Measurements from ENCODE around the gene TMSB4X.

The TMSB4X gene

DNA sequence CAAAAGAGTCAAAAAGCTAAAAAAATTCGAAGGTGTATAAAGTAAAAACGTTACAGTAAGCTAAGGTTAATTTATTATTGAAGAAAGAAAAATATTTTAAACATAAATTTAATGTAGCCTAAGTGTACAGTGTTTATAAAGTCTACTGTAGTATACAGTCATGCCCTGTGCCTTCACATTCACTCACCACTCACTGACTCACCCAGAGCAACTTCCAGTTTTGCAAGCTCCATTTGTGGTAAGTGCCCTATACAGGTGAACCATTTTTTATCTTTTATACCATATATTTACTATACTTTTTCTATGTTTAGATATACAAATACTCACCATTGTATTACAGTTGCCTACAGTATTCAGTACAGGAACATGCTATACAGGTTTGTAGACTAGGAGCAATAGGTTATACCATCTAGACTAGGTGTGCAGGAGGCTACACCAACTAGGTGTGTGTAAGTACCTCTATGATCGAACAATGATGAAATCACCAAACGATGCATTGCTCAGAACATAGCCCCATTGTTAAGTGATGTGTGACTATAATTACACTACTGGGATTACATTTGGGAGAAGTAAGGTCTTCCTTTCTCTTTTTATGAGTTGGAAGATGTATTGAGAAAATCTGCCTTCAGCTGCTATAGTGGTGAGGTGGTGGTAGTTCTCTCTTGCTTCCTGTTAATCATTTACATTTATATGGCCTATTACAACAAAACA lies 27.2 kb downstream of the TMSB4X start:
- Histone ChIP-seq H3K9ac (ENCODE audit: low read length) (no peak overlapping the region), H3K36me3 (ENCODE audit: insufficient read depth, low read length) (no peaks in the 10 kb centered on the region), H3K9me3 (ENCODE audit: low read length) (no peaks in the 10 kb centered on the region), H3K4me3 (ENCODE audit: low read depth in 1 of 2, low read length in 2 of 2) (no peak overlapping the region), H3K4me1 (ENCODE audit: insufficient read depth, low read length) (peaks cover 2% of the 10 kb centered on the region), H3K27me3 (ENCODE audit: control insufficient read depth in 1 of 2, insufficient read depth in 2 of 2, low read length in 2 of 2) (no peaks in the 10 kb centered on the region), H3K27ac (ENCODE audit: low read depth, low read length) (no peak overlapping the region)

DNA sequence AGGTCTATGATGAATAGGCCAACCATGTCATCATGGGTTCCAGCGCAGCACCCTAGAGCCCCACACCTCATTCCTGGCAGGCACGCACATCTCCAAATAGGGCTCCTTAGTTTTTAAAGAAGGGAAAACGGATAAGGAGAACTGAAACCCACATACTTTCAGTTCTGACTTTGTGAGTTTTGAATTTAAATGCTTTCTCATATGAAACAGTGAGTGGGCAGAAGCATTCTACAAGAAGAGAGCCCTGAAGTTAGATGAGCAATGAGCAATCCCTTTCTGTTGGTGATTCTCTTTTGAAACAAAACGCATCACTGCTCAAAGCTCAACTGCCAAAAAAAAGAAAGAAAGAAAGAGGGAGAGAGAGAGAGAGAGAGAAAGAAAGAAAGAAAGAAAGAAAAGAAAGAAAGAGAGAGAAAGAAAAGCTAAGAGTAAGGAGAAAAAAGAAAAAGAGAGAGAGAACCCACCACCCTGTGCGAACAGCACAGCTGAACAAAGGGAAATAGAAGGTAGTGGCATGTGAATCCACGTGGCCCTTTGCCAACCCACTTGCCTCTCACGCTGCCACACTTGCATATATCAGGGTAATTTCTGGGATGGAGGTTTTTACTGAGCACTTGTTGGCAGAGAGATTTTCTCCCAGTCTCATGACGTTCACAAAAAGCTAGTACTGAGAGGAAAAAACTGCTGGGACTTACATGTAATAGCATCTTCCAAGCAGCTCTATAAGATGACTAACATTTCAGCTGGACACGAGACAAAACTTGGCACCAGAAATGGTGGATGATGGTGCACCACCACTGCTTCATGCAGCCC lies 31.0 kb downstream of the TMSB4X start:
- H3K9ac ChIP-seq (ENCODE audit: low read length) = no peak overlapping the region
- H3K36me3 ChIP-seq (ENCODE audit: insufficient read depth, low read length) = no peaks in the 10 kb centered on the region
- peaks cover 20% of the 10 kb centered on the region for H3K4me1 ChIP-seq (ENCODE audit: insufficient read depth, low read length)
- H3K9me3 ChIP-seq (ENCODE audit: low read length) = no peaks in the 10 kb centered on the region
- no peak overlapping the region for H3K27ac ChIP-seq (ENCODE audit: low read depth, low read length)
- no peak overlapping the region for H3K4me3 ChIP-seq (ENCODE audit: low read depth in 1 of 2, low read length in 2 of 2)
- no peaks in the 10 kb centered on the region for H3K27me3 ChIP-seq (ENCODE audit: control insufficient read depth in 1 of 2, insufficient read depth in 2 of 2, low read length in 2 of 2)

DNA sequence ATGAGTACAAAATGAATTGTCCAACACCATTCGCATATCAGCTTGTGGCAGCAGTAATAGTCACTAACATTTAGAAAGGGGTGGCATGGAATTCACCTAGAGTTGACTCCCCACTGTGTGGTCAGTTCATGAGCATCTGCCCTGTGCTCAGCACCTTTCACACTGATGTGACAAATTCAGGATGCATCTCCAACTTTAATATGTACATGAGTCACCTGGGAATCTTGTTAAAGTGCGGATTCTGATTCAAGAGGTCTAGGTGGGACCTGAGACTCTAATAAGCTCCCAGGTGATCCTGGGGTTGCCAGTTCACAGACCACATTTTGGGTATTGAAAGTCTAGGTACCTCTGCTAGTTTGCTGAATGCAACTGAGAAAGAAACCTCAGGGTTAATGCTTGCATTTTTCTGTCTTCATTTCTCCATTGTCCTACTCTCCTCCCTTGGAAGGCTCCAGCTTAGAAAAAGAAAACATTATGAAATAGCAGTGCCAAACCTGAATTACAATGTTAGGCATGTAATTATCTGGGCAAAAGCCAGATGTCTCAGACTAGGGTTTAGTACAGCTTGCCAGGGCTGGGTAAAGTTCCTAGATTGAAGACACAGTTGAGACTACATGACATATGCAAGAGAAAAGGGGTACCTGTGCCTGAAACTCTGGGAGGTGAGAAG lies 32.7 kb downstream of the TMSB4X start:
- H3K9me3 ChIP-seq (ENCODE audit: low read length) = no peaks in the 10 kb centered on the region
- H3K36me3 ChIP-seq (ENCODE audit: insufficient read depth, low read length) = no peaks in the 10 kb centered on the region
- no peak overlapping the region for H3K9ac ChIP-seq (ENCODE audit: low read length)
- no peak overlapping the region for H3K27ac ChIP-seq (ENCODE audit: low read depth, low read length)
- peaks cover 20% of the 10 kb centered on the region for H3K4me1 ChIP-seq (ENCODE audit: insufficient read depth, low read length)
- H3K27me3 ChIP-seq (ENCODE audit: control insufficient read depth in 1 of 2, insufficient read depth in 2 of 2, low read length in 2 of 2) = no peaks in the 10 kb centered on the region
- H3K4me3 ChIP-seq (ENCODE audit: low read depth in 1 of 2, low read length in 2 of 2) = no peak overlapping the region

DNA sequence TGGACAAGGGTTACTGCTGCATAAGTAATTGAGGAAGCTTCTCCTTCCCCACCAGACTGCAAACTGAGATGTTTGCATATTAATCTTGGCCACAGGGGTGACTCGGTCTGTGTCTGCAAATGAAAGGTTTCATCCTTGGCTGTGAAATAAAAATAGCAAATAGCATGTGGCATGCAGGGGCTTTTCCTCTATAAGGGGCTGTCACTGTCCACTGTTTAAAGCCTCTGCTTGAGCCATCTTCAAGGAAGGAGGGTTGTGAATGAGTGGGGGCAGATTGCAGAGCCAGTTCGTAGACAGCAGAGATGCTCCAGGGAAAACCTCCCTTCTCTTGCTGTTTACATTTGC lies 33.3 kb downstream of the TMSB4X start:
- peaks cover 20% of the 10 kb centered on the region for H3K4me1 ChIP-seq (ENCODE audit: insufficient read depth, low read length)
- H3K9ac ChIP-seq (ENCODE audit: low read length) = no peak overlapping the region
- H3K9me3 ChIP-seq (ENCODE audit: low read length) = no peaks in the 10 kb centered on the region
- no peaks in the 10 kb centered on the region for H3K27me3 ChIP-seq (ENCODE audit: control insufficient read depth in 1 of 2, insufficient read depth in 2 of 2, low read length in 2 of 2)
- H3K4me3 ChIP-seq (ENCODE audit: low read depth in 1 of 2, low read length in 2 of 2) = no peak overlapping the region
- no peak overlapping the region for H3K27ac ChIP-seq (ENCODE audit: low read depth, low read length)
- H3K36me3 ChIP-seq (ENCODE audit: insufficient read depth, low read length) = no peaks in the 10 kb centered on the region

DNA sequence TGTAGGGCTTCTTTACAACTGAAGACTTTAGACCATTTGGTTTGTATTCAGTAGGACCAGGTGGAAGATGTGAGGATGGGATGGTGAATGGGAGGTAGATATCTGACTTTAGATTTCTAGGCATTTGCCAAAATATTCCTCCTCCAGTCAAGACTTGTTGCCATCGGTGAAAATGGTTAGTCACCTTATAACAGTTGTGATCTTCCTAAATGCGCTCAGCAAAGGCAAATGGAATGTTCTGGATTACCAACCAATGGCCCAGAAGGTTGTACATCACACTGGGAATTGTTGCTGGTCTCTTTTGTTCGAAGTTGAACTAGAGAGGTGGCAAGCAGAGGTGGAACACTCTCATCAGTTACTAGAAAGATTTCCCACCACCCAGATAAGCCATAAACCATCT lies 33.9 kb downstream of the TMSB4X start:
- no peaks in the 10 kb centered on the region for H3K36me3 ChIP-seq (ENCODE audit: insufficient read depth, low read length)
- no peak overlapping the region for H3K4me3 ChIP-seq (ENCODE audit: low read depth in 1 of 2, low read length in 2 of 2)
- no peaks in the 10 kb centered on the region for H3K27me3 ChIP-seq (ENCODE audit: control insufficient read depth in 1 of 2, insufficient read depth in 2 of 2, low read length in 2 of 2)
- no peaks in the 10 kb centered on the region for H3K9me3 ChIP-seq (ENCODE audit: low read length)
- H3K9ac ChIP-seq (ENCODE audit: low read length) = no peak overlapping the region
- peaks cover 20% of the 10 kb centered on the region for H3K4me1 ChIP-seq (ENCODE audit: insufficient read depth, low read length)
- no peak overlapping the region for H3K27ac ChIP-seq (ENCODE audit: low read depth, low read length)

DNA sequence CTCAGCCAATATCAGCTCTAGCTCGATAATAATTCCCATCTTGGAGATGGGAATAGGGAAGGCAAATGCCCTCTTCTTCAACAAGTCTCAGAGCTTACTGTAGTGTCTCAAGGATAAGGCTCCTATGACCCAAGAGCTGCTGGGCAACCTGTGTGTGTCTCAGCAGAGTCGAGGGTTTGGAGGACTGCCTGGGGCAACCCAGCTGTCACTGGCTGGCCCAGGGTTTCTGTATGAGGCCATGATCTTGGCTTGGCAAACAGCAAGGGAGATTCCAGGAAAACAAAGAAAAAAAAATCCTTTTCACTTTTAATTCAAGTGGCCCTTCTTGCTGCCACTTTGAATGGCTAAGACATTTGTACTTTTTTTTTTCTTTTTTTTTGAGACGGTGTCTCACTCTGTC lies 34.4 kb downstream of the TMSB4X start:
- Histone ChIP-seq H3K27me3 (ENCODE audit: control insufficient read depth in 1 of 2, insufficient read depth in 2 of 2, low read length in 2 of 2) (no peaks in the 10 kb centered on the region), H3K27ac (ENCODE audit: low read depth, low read length) (no peak overlapping the region)

DNA sequence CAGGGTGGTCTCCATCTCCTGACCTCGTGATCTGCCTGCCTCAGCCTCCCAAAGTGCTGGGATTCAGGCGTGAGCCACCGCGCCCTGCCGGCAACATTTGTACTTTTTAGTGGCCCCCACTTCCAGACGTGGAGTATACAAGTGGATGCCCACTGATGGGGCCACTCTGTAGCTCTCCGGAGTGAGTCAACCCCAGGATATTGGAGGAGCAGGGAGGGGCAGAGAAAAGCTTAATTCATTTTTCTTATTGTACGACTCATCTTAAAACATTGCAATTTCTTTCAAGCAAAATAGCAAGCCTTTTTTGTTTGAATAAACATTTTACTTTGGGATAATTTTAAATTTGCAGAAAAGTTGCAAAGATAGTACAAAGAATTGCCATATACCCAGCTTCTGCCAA lies 34.9 kb downstream of the TMSB4X start:
- H3K9me3 ChIP-seq (ENCODE audit: low read length) = no peaks in the 10 kb centered on the region
- no peaks in the 10 kb centered on the region for H3K27me3 ChIP-seq (ENCODE audit: control insufficient read depth in 1 of 2, insufficient read depth in 2 of 2, low read length in 2 of 2)
- H3K4me3 ChIP-seq (ENCODE audit: low read depth in 1 of 2, low read length in 2 of 2) = no peak overlapping the region
- no peaks in the 10 kb centered on the region for H3K36me3 ChIP-seq (ENCODE audit: insufficient read depth, low read length)
- peaks cover 20% of the 10 kb centered on the region for H3K4me1 ChIP-seq (ENCODE audit: insufficient read depth, low read length)
- no peak overlapping the region for H3K27ac ChIP-seq (ENCODE audit: low read depth, low read length)
- no peak overlapping the region for H3K9ac ChIP-seq (ENCODE audit: low read length)

More for the DNA sequence above, 34.4 kb downstream of the TMSB4X start:
- Histone ChIP-seq H3K4me3 (ENCODE audit: low read depth in 1 of 2, low read length in 2 of 2) (no peak overlapping the region), H3K9ac (ENCODE audit: low read length) (no peak overlapping the region), H3K4me1 (ENCODE audit: insufficient read depth, low read length) (peaks cover 20% of the 10 kb centered on the region), H3K36me3 (ENCODE audit: insufficient read depth, low read length) (no peaks in the 10 kb centered on the region), H3K9me3 (ENCODE audit: low read length) (no peaks in the 10 kb centered on the region)

DNA sequence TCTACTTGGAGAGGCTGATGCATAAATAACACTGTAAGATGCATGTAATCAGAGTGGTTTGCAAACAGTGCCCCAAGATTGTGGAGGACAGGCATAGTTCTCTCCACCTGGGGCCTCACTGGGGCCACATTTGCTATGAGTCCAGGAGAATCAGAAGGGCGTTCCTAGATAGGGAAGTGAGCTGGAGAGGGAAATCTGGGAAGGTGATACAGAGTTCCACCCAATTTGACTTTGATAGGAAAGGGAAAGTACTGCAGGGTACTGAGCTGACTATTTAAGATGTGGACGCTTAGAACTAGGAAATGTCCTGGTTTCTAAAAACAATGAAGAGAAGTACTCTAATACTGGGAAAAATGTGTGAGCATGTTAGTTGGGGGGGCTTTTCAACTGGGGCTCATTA lies 35.6 kb downstream of the TMSB4X start:
- H3K9me3 ChIP-seq (ENCODE audit: low read length) = no peaks in the 10 kb centered on the region
- peaks cover 20% of the 10 kb centered on the region for H3K4me1 ChIP-seq (ENCODE audit: insufficient read depth, low read length)
- H3K36me3 ChIP-seq (ENCODE audit: insufficient read depth, low read length) = no peaks in the 10 kb centered on the region
- H3K27ac ChIP-seq (ENCODE audit: low read depth, low read length) = no peak overlapping the region
- no peak overlapping the region for H3K9ac ChIP-seq (ENCODE audit: low read length)
- H3K4me3 ChIP-seq (ENCODE audit: low read depth in 1 of 2, low read length in 2 of 2) = no peak overlapping the region
- H3K27me3 ChIP-seq (ENCODE audit: control insufficient read depth in 1 of 2, insufficient read depth in 2 of 2, low read length in 2 of 2) = no peaks in the 10 kb centered on the region

DNA sequence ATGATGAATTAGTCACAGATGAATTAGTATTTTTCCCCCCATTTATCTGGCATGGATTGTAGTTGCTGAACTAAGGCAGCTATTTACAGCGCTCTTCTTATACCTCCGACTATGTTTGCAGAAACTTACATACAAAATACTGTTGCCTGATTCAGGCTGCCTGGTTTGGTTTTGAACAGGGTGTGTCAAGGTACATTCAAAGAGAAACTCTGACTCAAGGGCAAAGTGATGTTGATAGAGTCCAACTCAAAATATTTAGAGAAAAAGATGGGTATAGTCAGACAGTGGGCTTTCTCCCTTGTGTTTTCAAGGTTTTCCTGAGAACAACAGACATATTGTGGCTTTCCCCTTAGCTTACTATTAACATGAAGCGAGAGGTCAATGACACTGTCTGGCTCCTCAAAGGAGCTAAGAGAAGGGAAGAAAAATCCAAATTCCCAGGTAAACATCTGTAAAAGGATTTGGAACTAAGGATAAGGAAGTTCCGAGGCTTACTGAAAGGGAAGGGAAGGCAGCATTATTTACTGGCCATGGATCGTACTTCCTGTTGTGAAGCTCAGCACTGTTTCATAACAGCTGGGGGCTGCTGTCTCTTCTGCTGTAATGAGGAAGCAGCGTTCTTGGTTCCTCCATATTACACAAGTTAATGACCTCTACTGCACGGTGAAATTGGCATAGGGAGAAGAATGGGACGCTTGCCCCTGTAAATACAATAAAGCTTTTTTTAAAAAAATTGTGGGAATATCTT lies 38.6 kb downstream of the TMSB4X start:
- Histone ChIP-seq H3K36me3 (ENCODE audit: insufficient read depth, low read length) (no peaks in the 10 kb centered on the region), H3K9me3 (ENCODE audit: low read length) (no peaks in the 10 kb centered on the region), H3K27me3 (ENCODE audit: control insufficient read depth in 1 of 2, insufficient read depth in 2 of 2, low read length in 2 of 2) (no peaks in the 10 kb centered on the region), H3K9ac (ENCODE audit: low read length) (no peak overlapping the region), H3K27ac (ENCODE audit: low read depth, low read length) (no peak overlapping the region), H3K4me1 (ENCODE audit: insufficient read depth, low read length) (peaks cover 4% of the 10 kb centered on the region), H3K4me3 (ENCODE audit: low read depth in 1 of 2, low read length in 2 of 2) (no peak overlapping the region)

DNA sequence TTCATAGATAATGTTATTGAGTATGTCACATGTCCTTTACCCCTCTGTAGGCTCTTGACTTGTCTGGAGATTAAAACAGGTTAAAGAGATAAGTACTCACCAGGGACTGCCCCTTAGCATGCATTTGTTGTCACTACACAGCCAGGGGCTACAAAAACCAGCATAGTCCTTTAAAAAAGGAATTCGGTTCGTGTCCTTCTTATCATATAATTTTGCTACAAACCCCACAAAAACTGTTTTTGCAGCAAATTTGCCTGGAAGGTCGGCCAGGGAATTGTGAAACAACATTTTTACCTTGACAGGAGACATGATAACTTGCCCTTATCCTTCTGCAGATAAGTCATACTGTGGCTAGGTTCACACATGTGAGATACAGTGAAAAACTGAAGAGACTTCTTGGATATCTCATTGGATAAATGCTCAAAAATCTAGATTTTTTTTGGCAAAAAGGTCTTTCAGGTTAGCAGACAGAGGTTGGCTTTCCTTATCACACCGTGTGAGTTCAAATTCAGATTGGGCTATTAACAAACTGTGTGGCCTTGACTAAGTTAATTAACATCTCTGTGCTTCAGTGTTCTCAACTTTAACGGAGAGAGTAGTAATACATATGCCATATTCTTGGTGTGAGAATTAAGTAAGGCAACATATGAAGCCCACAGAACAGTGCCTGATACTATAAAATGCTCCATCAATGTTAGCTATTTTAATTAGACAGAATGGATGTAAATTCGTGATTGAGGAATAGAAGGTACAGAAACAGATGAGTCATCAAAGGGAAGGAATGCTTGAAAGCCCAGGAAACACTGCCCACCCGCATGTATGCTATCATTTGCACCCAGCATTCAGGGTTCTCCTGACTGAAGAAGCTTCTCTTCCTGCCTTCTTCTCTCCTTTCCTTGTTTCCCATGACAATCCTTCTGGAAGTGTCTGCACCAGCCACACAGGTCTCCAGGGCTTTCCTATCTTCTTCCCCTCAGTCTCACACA lies 39.5 kb downstream of the TMSB4X start:
- H3K4me3 ChIP-seq (ENCODE audit: low read depth in 1 of 2, low read length in 2 of 2) = no peak overlapping the region
- H3K36me3 ChIP-seq (ENCODE audit: insufficient read depth, low read length) = no peaks in the 10 kb centered on the region
- no peak overlapping the region for H3K27ac ChIP-seq (ENCODE audit: low read depth, low read length)
- H3K9me3 ChIP-seq (ENCODE audit: low read length) = no peaks in the 10 kb centered on the region
- no peaks in the 10 kb centered on the region for H3K27me3 ChIP-seq (ENCODE audit: control insufficient read depth in 1 of 2, insufficient read depth in 2 of 2, low read length in 2 of 2)
- H3K9ac ChIP-seq (ENCODE audit: low read length) = no peak overlapping the region
- no peaks in the 10 kb centered on the region for H3K4me1 ChIP-seq (ENCODE audit: insufficient read depth, low read length)
